ENCODE results near the gene RPL32.

DNA sequence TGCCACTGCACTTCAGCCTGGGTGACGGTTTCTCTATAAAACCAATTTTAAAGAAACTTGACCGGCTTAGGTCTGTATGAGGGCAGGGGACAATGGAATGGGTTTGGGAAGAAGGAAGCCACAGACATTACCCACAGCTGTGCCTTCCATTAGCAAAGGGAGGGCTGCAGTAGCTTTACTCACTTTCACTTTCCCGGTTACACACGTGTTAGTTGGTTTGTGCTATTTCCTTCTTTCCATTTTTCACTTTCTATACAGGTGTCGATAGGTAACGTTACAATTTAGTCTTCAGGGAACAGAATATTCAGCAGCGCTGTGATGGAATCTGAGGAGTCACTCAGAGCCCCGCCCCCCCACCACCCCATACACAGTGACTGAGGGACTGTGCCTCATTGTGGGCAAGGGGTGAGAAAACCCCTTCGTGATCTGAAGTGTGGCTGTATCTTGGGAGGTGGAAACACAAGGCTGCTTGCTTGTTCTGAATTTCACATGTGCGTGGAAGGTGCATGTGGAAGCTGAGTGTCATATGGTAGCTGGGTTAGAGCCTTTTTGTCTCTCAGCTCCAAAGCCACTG lies 44.8 kb upstream of the RPL32 start:
- TF ChIP-seq, protein P1, sequence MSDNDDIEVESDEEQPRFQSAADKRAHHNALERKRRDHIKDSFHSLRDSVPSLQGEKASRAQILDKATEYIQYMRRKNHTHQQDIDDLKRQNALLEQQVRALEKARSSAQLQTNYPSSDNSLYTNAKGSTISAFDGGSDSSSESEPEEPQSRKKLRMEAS (IDR thresholded peaks at IDR 0.05; ENCODE audit: low read depth), result no peak
- TF ChIP-seq, protein P2, sequence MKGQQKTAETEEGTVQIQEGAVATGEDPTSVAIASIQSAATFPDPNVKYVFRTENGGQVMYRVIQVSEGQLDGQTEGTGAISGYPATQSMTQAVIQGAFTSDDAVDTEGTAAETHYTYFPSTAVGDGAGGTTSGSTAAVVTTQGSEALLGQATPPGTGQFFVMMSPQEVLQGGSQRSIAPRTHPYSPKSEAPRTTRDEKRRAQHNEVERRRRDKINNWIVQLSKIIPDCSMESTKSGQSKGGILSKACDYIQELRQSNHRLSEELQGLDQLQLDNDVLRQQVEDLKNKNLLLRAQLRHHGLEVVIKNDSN (IDR thresholded peaks at IDR 0.05; ENCODE audit: borderline replicate concordance, low read depth), result no peak
- TF ChIP-seq RAD21 (IDR thresholded peaks at IDR 0.05; ENCODE audit: low read length) (no peak), SIN3A (IDR thresholded peaks at IDR 0.05; ENCODE audit: borderline replicate concordance, low read depth, low read length) (no peak), GABPA (IDR thresholded peaks at IDR 0.05; ENCODE audit: low read depth) (no peak), EP300 (IDR thresholded peaks at IDR 0.05; ENCODE audit: borderline replicate concordance in 1 of 2, low read depth in 1 of 2, low read length in 1 of 2) (no peak), POLR2AphosphoS5 (IDR thresholded peaks at IDR 0.05; ENCODE audit: low read depth, low read length) (no peak), NFIC (IDR thresholded peaks at IDR 0.05; ENCODE audit: borderline replicate concordance) (no peak), FOXJ3 (CRISPR knock-in tag; IDR thresholded peaks at IDR 0.05) (no peak), EZH2phosphoT487 (IDR thresholded peaks at IDR 0.05; ENCODE audit: borderline replicate concordance, low read depth) (no peak)
- TF ChIP-seq, protein P3, sequence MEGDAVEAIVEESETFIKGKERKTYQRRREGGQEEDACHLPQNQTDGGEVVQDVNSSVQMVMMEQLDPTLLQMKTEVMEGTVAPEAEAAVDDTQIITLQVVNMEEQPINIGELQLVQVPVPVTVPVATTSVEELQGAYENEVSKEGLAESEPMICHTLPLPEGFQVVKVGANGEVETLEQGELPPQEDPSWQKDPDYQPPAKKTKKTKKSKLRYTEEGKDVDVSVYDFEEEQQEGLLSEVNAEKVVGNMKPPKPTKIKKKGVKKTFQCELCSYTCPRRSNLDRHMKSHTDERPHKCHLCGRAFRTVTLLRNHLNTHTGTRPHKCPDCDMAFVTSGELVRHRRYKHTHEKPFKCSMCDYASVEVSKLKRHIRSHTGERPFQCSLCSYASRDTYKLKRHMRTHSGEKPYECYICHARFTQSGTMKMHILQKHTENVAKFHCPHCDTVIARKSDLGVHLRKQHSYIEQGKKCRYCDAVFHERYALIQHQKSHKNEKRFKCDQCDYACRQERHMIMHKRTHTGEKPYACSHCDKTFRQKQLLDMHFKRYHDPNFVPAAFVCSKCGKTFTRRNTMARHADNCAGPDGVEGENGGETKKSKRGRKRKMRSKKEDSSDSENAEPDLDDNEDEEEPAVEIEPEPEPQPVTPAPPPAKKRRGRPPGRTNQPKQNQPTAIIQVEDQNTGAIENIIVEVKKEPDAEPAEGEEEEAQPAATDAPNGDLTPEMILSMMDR (IDR thresholded peaks at IDR 0.05), result no peak
- TF ChIP-seq, protein P4, sequence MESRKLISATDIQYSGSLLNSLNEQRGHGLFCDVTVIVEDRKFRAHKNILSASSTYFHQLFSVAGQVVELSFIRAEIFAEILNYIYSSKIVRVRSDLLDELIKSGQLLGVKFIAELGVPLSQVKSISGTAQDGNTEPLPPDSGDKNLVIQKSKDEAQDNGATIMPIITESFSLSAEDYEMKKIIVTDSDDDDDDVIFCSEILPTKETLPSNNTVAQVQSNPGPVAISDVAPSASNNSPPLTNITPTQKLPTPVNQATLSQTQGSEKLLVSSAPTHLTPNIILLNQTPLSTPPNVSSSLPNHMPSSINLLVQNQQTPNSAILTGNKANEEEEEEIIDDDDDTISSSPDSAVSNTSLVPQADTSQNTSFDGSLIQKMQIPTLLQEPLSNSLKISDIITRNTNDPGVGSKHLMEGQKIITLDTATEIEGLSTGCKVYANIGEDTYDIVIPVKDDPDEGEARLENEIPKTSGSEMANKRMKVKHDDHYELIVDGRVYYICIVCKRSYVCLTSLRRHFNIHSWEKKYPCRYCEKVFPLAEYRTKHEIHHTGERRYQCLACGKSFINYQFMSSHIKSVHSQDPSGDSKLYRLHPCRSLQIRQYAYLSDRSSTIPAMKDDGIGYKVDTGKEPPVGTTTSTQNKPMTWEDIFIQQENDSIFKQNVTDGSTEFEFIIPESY (IDR thresholded peaks at IDR 0.05; ENCODE audit: borderline replicate concordance, low read depth), result no peak

Data from SK-N-SH (cell line).